ENCODE measurements around the gene TNN. TPM values are rescaled to one million over a fixed set of nuclear protein-coding genes. Genes with fewer than 3 reads are reported as not detected.

The TNN gene
- polyA plus RNA-seq, 1 donor (not counting 4 experiments of a cell fraction or from before 2014, with no cell fraction given), result not detected

DNA sequence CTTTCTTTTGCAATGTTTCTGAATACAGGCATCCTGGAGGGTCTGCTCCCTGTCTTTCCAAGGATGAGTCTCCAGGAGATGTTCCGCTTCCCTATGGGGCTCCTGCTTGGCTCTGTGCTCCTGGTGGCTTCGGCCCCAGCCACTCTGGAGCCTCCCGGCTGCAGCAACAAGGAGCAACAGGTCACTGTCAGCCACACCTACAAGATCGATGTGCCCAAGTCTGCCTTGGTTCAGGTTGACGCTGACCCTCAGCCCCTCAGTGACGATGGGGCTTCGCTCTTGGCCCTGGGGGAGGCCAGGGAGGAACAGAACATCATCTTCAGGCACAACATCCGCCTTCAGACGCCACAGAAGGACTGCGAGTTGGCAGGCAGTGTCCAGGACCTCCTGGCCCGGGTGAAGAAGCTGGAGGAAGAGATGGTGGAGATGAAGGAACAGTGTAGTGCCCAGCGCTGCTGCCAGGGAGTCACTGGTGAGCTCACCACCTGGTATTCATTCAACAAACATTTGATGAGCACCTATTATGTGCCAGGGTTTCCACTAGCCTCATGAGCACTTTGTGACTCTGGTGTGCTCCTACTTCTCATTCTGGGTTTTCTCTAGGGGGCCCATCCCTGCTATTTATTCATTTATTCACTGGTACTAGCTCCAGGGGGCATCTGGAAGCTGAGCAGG, 9.9 kb downstream of the TNN start:
- TF ChIP-seq, protein P1, sequence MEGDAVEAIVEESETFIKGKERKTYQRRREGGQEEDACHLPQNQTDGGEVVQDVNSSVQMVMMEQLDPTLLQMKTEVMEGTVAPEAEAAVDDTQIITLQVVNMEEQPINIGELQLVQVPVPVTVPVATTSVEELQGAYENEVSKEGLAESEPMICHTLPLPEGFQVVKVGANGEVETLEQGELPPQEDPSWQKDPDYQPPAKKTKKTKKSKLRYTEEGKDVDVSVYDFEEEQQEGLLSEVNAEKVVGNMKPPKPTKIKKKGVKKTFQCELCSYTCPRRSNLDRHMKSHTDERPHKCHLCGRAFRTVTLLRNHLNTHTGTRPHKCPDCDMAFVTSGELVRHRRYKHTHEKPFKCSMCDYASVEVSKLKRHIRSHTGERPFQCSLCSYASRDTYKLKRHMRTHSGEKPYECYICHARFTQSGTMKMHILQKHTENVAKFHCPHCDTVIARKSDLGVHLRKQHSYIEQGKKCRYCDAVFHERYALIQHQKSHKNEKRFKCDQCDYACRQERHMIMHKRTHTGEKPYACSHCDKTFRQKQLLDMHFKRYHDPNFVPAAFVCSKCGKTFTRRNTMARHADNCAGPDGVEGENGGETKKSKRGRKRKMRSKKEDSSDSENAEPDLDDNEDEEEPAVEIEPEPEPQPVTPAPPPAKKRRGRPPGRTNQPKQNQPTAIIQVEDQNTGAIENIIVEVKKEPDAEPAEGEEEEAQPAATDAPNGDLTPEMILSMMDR (optimal IDR thresholded peaks at IDR 0.05 in 1 of 3, IDR thresholded peaks at IDR 0.05 in 1 of 3, conservative IDR thresholded peaks at IDR 0.05 in 1 of 3; ENCODE audit: extremely low read depth in 1 of 3, insufficient read depth in 2 of 3, low read length in 3 of 3), result no peak
- TF ChIP-seq EZH2 (IDR thresholded peaks at IDR 0.05; ENCODE audit: low read length), result no peak
- Histone ChIP-seq H3K4me3 (ENCODE audit: control insufficient read depth in 2 of 3, extremely low read depth in 1 of 3, insufficient read depth in 2 of 3, low read depth in 1 of 3, low read length in 3 of 3) (no peak overlapping the region), H3K4me2 (ENCODE audit: control insufficient read depth, extremely low read depth, insufficient read depth, low read depth, low read length) (no peak overlapping the region), H3K4me1 (ENCODE audit: control insufficient read depth, extremely low read depth, insufficient read depth, low read length) (no peaks in the 10 kb centered on the region), H3K27ac (ENCODE audit: control insufficient read depth, insufficient read depth, low read length) (no peak overlapping the region), H3K27me3 (ENCODE audit: control insufficient read depth, extremely low read depth, insufficient read depth, low read length) (peaks cover 19% of the 10 kb centered on the region), H3K79me2 (ENCODE audit: control insufficient read depth, insufficient read depth, low read length) (no peaks in the 10 kb centered on the region), H3K36me3 (ENCODE audit: control insufficient read depth in 2 of 2, extremely low read depth in 1 of 2, insufficient read depth in 2 of 2, low read length in 2 of 2) (no peaks in the 10 kb centered on the region), H3K9ac (ENCODE audit: control insufficient read depth, extremely low read depth, insufficient read depth, low read length) (no peak overlapping the region), H3K9me3 (ENCODE audit: control insufficient read depth, low read depth, low read length) (no peaks in the 10 kb centered on the region), H2AFZ (ENCODE audit: control insufficient read depth, low read length) (no peak overlapping the region), H3K9me1 (ENCODE audit: control insufficient read depth, extremely low read depth, insufficient read depth, low read length) (no peaks in the 10 kb centered on the region), H4K20me1 (ENCODE audit: control insufficient read depth, extremely low read depth, insufficient read depth, low read length) (no peaks in the 10 kb centered on the region)
- dilution Hi-C loops (cut with MboI; ENCODE audit: extremely low pct_ligation_motif_present, low sequenced_read_pairs), result no loop called here
- FAIRE-seq (no peak), DNase-seq (ENCODE audit: low read depth, low spot score) (no peak)

DNA sequence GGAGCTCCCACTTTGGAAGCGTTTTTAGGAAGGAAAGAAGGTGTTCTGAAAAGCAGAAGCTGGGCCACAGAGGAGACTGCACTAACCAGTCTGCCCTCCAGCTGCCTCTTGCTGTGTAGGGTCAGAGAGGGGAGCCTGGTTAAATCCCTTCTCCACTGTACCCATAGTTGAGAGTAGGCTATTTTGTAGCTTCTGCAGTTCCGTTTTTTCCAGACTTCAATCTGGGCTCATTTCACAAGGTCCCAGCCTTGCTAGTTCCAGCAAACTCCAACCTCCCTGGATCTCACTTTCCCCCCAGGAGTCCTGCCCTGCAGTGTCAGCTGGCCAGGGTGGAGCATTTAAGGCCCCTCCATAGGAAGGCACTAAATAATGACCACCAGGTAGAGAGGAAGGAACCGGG, 11.0 kb downstream of the TNN start:
- H2AFZ ChIP-seq (ENCODE audit: control insufficient read depth, low read length), result no peak overlapping the region
- no peaks in the 10 kb centered on the region for H3K79me2 ChIP-seq (ENCODE audit: control insufficient read depth, insufficient read depth, low read length)
- H3K4me3 ChIP-seq (ENCODE audit: control insufficient read depth in 2 of 3, extremely low read depth in 1 of 3, insufficient read depth in 2 of 3, low read depth in 1 of 3, low read length in 3 of 3), result no peak overlapping the region
- H3K36me3 ChIP-seq (ENCODE audit: control insufficient read depth in 2 of 2, extremely low read depth in 1 of 2, insufficient read depth in 2 of 2, low read length in 2 of 2), result no peaks in the 10 kb centered on the region
- H3K9me1 ChIP-seq (ENCODE audit: control insufficient read depth, extremely low read depth, insufficient read depth, low read length), result no peaks in the 10 kb centered on the region
- dilution Hi-C loops (cut with MboI; ENCODE audit: extremely low pct_ligation_motif_present, low sequenced_read_pairs), result no loop called here
- peaks cover 20% of the 10 kb centered on the region for H3K27me3 ChIP-seq (ENCODE audit: control insufficient read depth, extremely low read depth, insufficient read depth, low read length)
- H3K9me3 ChIP-seq (ENCODE audit: control insufficient read depth, low read depth, low read length), result no peaks in the 10 kb centered on the region
- no peak for DNase-seq (ENCODE audit: low read depth, low spot score)
- no peaks in the 10 kb centered on the region for H4K20me1 ChIP-seq (ENCODE audit: control insufficient read depth, extremely low read depth, insufficient read depth, low read length)
- no peak overlapping the region for H3K9ac ChIP-seq (ENCODE audit: control insufficient read depth, extremely low read depth, insufficient read depth, low read length)
- H3K4me2 ChIP-seq (ENCODE audit: control insufficient read depth, extremely low read depth, insufficient read depth, low read depth, low read length), result no peak overlapping the region
- FAIRE-seq, result no peak
- TF ChIP-seq EZH2 (IDR thresholded peaks at IDR 0.05; ENCODE audit: low read length), result no peak
- TF ChIP-seq, protein P1 (optimal IDR thresholded peaks at IDR 0.05 in 1 of 3, IDR thresholded peaks at IDR 0.05 in 1 of 3, conservative IDR thresholded peaks at IDR 0.05 in 1 of 3; ENCODE audit: extremely low read depth in 1 of 3, insufficient read depth in 2 of 3, low read length in 3 of 3), result no peak
- no peak overlapping the region for H3K27ac ChIP-seq (ENCODE audit: control insufficient read depth, insufficient read depth, low read length)
- H3K4me1 ChIP-seq (ENCODE audit: control insufficient read depth, extremely low read depth, insufficient read depth, low read length), result no peaks in the 10 kb centered on the region

Measured in keratinocyte (primary cell).